SIG-M5 (cell line): ENCODE measurements around the gene SPPL3.
"Not testable (repeated sequence)": the region's sequence is repeated elsewhere in the genome, so short reads cannot be mapped to it uniquely, and the experiment has no call there.

ENCODE experiments used
- DNase-seq: peaks from one replicate; lab custom pipeline; 2025; lab: John Stamatoyannopoulos, UW

Gene SPPL3

GRCh38 chr12:120920178-120920577, 16.0 kb upstream of the SPPL3 start:
- DNase-seq, result no peak

GRCh38 chr12:120917748-120918147, 13.6 kb upstream of the SPPL3 start:
- DNase-seq, result no peak

- DNase-seq, result no peak
Observed at GRCh38 chr12:120916561-120916960, 12.4 kb upstream of the SPPL3 start.

GRCh38 chr12:120914794-120915193, 10.6 kb upstream of the SPPL3 start:
- DNase-seq, result no peak

- DNase-seq, result no peak
Observed at GRCh38 chr12:120909633-120910298, 5.6 kb upstream of the SPPL3 start.

- DNase-seq, result no peak
Observed at GRCh38 chr12:120905856-120906384, 1.8 kb upstream of the SPPL3 start.

GRCh38 chr12:120903412-120904196, 554 bp downstream of the SPPL3 start:
- no peak for DNase-seq

- no peak for DNase-seq
Observed at GRCh38 chr12:120902846-120903411, 1.2 kb downstream of the SPPL3 start.

- DNase-seq, result no peak
Observed at GRCh38 chr12:120901818-120902217, 2.3 kb downstream of the SPPL3 start.

GRCh38 chr12:120901101-120901500, 3.1 kb downstream of the SPPL3 start:
- not testable (repeated sequence) for DNase-seq

GRCh38 chr12:120895532-120895931, 8.6 kb downstream of the SPPL3 start:
- no peak for DNase-seq

- DNase-seq, result peak; percentile 60
Observed at GRCh38 chr12:120892265-120892664, 11.9 kb downstream of the SPPL3 start.

- no peak for DNase-seq
Observed at GRCh38 chr12:120890963-120891362, 13.2 kb downstream of the SPPL3 start.

GRCh38 chr12:120887253-120888043, 16.7 kb downstream of the SPPL3 start:
- DNase-seq, result no peak

GRCh38 chr12:120886199-120887018, 17.7 kb downstream of the SPPL3 start:
- DNase-seq, result no peak

GRCh38 chr12:120885521-120885920, 18.6 kb downstream of the SPPL3 start:
- no peak for DNase-seq

- DNase-seq, result no peak
Observed at GRCh38 chr12:120884644-120885043, 19.5 kb downstream of the SPPL3 start.

- DNase-seq, result no peak
Observed at GRCh38 chr12:120882055-120882555, 22.1 kb downstream of the SPPL3 start.

- DNase-seq, result no peak
Observed at GRCh38 chr12:120879718-120880300, 24.3 kb downstream of the SPPL3 start.

- DNase-seq, result no peak
Observed at GRCh38 chr12:120879102-120879501, 25.1 kb downstream of the SPPL3 start.
